Endodermal cell (in vitro differentiated cells): ENCODE results near the gene ICAM1. TPM values are rescaled to one million over a fixed set of nuclear protein-coding genes. Genes with fewer than 3 reads are reported as not detected.

Experiments
- DNase-seq: peaks from one replicate; pipeline ENCODE4 v3.0.0-alpha.2; 2017
- H3K27ac ChIP-seq: 2 replicates; pipeline ENCODE4 v1.5.1; 2013; ENCODE audit warnings: mild to moderate bottlenecking, low read depth, low read length, moderate library complexity
- H3K27me3 ChIP-seq: 2 replicates; pipeline ENCODE4 v1.6.1; 2013; ENCODE audit warnings: mild to moderate bottlenecking, low read length, moderate library complexity; ENCODE audit not compliant: insufficient read depth, control insufficient read depth, poor library complexity, severe bottlenecking
- H3K36me3 ChIP-seq: 2 replicates; pipeline ENCODE4 v1.7.0; 2013; ENCODE audit warnings: mild to moderate bottlenecking, low read length, moderate library complexity; ENCODE audit not compliant: control insufficient read depth, insufficient read depth
- H3K4me1 ChIP-seq: one replicate; pipeline ENCODE4 v1.7.0; 2013; ENCODE audit warnings: low read length; ENCODE audit not compliant: control insufficient read depth, insufficient read depth
- H3K4me3 ChIP-seq: 2 replicates; pipeline ENCODE4 v1.5.1; 2013; ENCODE audit warnings: mild to moderate bottlenecking, low read length, moderate library complexity
- H3K9ac ChIP-seq: 2 replicates; pipeline ENCODE4 v1.6.1; 2013; ENCODE audit warnings: mild to moderate bottlenecking, low read length, moderate library complexity; ENCODE audit not compliant: poor library complexity, severe bottlenecking; ENCODE audit errors: extremely low read depth
- H3K9me3 ChIP-seq: 2 replicates; pipeline ENCODE4 v1.6.1; 2013; ENCODE audit warnings: mild to moderate bottlenecking, low read length, moderate library complexity; ENCODE audit not compliant: control insufficient read depth
- H3K27ac Mint-ChIP-seq: 2 replicates; pipeline ENCODE4 v1.8.0; 2020; ENCODE audit warnings: mixed read lengths
- H3K27me3 Mint-ChIP-seq: 2 replicates; pipeline ENCODE4 v1.8.0; 2021; ENCODE audit warnings: mild to moderate bottlenecking, mixed read lengths; ENCODE audit not compliant: insufficient read depth
- H3K36me3 Mint-ChIP-seq: 2 replicates; pipeline ENCODE4 v1.8.0; 2020; ENCODE audit warnings: low read depth, mixed read lengths
- H3K4me1 Mint-ChIP-seq: 2 replicates; pipeline ENCODE4 v1.8.0; 2020; ENCODE audit warnings: mixed read lengths
- H3K4me3 Mint-ChIP-seq: 2 replicates; pipeline ENCODE4 v1.8.0; 2020; ENCODE audit warnings: mild to moderate bottlenecking, moderate library complexity, mixed read lengths
- H3K9me3 Mint-ChIP-seq: 2 replicates; pipeline ENCODE4 v1.8.0; 2020; ENCODE audit warnings: mild to moderate bottlenecking, mixed read lengths
- CTCF ChIP-seq: fragments of 200-600 bp; sonication (generic); conservative IDR thresholded peaks from 2 replicates; pipeline ENCODE4 v1.5.0; 2021; ENCODE audit warnings: antibody characterized with exemption, mild to moderate bottlenecking
- WGBS, 2 experiments: methylation state at CpG; one replicate each; pipeline versions ENCODE4 v1.1.5 to v1.1.7; 2013; ENCODE audit warnings: missing lambda C conversion rate in 2 of 2, mixed read lengths in 1 of 2; ENCODE audit not compliant: insufficient coverage in 1 of 2, insufficient read length in 1 of 2; 5-methylcytosine and 5-hydroxymethylcytosine counted together
- total RNA-seq, 2 donors: library from RNA; stranded (reverse); fragmentation: NEBNext Ultra II Directional in 1 of 2; extraction: Animal tissue kit (Norgen Biotek cat#: 25700) in 1 of 2; gene quantifications; 2 replicates in 1 of 2; 3 replicates in 1 of 2; pipeline ENCODE4 v1.2.1, GENCODE V29; 2021

ICAM1 gene
- total RNA-seq, 2 donors from 2014 or later = 1.7 to 5.2 TPM

- peaks cover 45% of the 10 kb centered on the region for H3K36me3 ChIP-seq
- WGBS, 2 experiments = 94 to 98% methylated on average over 8 to 18 of the region's 18 CpGs
- no peak for TF ChIP-seq CTCF
- Mint-ChIP-seq H3K4me3 (no peak overlapping the region), H3K27ac (no peak overlapping the region), H3K36me3 (peaks cover 49% of the 10 kb centered on the region), H3K27me3 (no peaks in the 10 kb centered on the region), H3K4me1 (no peaks in the 10 kb centered on the region), H3K9me3 (no peaks in the 10 kb centered on the region)
- H3K4me3 ChIP-seq = no peak overlapping the region
- DNase-seq = no peak
- no peaks in the 10 kb centered on the region for H3K27me3 ChIP-seq
- no peak overlapping the region for H3K9ac ChIP-seq
- H3K4me1 ChIP-seq = no peaks in the 10 kb centered on the region
- no peaks in the 10 kb centered on the region for H3K9me3 ChIP-seq
- H3K27ac ChIP-seq = no peak overlapping the region
These were observed 12.7 kb upstream of the ICAM1 start for GRCh38 chr19:10258080-10258710.

GRCh38 chr19:10259162-10259905, 11.6 kb upstream of the ICAM1 start:
- Histone ChIP-seq H3K27me3 (no peaks in the 10 kb centered on the region), H3K4me1 (no peaks in the 10 kb centered on the region), H3K36me3 (peaks cover 39% of the 10 kb centered on the region), H3K9ac (no peak overlapping the region), H3K27ac (no peak overlapping the region), H3K4me3 (no peak overlapping the region), H3K9me3 (no peaks in the 10 kb centered on the region)
- WGBS, 2 experiments = 62 to 71% methylated on average over 7 to 32 of the region's 32 CpGs
- Mint-ChIP-seq H3K27ac (no peak overlapping the region), H3K27me3 (no peaks in the 10 kb centered on the region), H3K36me3 (peaks cover 42% of the 10 kb centered on the region), H3K4me1 (no peaks in the 10 kb centered on the region), H3K9me3 (no peaks in the 10 kb centered on the region), H3K4me3 (no peak overlapping the region)
- peak; percentile 82 for TF ChIP-seq CTCF
- DNase-seq = peak; percentile 98

DNA sequence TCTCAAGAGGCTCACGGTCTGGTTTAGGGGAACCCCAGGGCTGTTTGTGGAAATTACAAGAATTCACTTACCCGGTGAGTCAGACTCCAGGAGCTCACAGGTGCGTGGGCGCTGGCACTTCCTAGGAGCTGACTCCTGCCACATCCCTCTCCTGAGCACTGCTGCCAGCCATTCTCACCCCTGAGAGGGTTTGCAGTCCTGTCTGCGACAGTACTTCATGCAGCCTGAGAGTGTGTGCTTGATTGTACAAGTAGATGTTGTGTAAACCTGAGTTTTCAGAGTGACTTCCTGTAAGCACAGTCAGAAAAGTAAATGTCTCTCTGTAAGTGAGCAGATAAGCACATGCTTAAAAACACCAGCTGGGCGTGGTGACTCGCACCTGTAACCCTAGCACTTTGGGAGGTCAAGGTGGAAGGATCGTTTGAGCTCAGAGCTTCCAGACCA, 10.8 kb upstream of the ICAM1 start:
- no peak overlapping the region for H3K4me3 Mint-ChIP-seq

More for the DNA sequence above, 10.8 kb upstream of the ICAM1 start:
- Histone ChIP-seq H3K4me1 (no peaks in the 10 kb centered on the region), H3K36me3 (peaks cover 32% of the 10 kb centered on the region), H3K9ac (no peak overlapping the region), H3K27me3 (no peaks in the 10 kb centered on the region), H3K27ac (no peak overlapping the region), H3K4me3 (no peak overlapping the region), H3K9me3 (no peaks in the 10 kb centered on the region)
- H3K27me3 Mint-ChIP-seq = no peaks in the 10 kb centered on the region
- H3K9me3 Mint-ChIP-seq = no peaks in the 10 kb centered on the region
- H3K27ac Mint-ChIP-seq = no peak overlapping the region
- DNase-seq = no peak
- H3K36me3 Mint-ChIP-seq = peaks cover 33% of the 10 kb centered on the region
- TF ChIP-seq CTCF = no peak
- 93 to 94% methylated on average over 6 to 8 of the region's 8 CpGs for WGBS, 2 experiments
- H3K4me1 Mint-ChIP-seq = no peaks in the 10 kb centered on the region
